GM18868 (cell line): ENCODE data around the gene CWC27.

Source experiments
- ATAC-seq: cut with Tn5 transposase; IDR thresholded peaks from one replicate; pipeline ENCODE4 v1.9.1; 2021; ENCODE audit warnings: mild to moderate bottlenecking, moderate library complexity; ENCODE audit not compliant: unreplicated experiment

Gene CWC27

GRCh38 chr5:64768358-64769312 lies at the start of gene CWC27, which contains the start of gene SREK1IP1:
Gene CWC27, plus strand, starts transcription at chr5:64768930. Its CDS starts 217 bp downstream, at chr5:64769147.
Gene SREK1IP1, minus strand, starts transcription at chr5:64768691. Its CDS starts 174 bp downstream, at chr5:64768517.
- ATAC-seq: peak; percentile 96

GRCh38 chr5:64722588-64722987 lies 46.1 kb upstream of the CWC27 start:
- no peak for ATAC-seq

DNA sequence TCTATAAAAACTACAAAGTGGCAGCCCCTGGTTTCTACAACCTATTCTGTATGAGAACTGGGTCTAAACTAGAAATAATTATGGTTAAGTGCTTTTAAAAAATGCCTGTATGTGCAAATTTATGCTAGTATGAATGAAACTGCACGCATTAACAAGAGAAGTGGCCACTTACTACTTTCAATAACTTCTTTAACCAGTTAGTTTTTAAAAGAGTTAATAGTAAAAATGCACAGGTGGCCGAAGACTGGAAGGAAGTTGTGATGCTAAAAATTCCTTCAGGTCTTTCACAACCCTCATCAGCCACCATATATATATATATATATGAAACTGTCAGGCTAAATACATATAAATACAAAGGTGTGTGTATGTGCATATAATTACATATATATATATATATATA lies 41.6 kb upstream of the CWC27 start:
- no peak for ATAC-seq

DNA sequence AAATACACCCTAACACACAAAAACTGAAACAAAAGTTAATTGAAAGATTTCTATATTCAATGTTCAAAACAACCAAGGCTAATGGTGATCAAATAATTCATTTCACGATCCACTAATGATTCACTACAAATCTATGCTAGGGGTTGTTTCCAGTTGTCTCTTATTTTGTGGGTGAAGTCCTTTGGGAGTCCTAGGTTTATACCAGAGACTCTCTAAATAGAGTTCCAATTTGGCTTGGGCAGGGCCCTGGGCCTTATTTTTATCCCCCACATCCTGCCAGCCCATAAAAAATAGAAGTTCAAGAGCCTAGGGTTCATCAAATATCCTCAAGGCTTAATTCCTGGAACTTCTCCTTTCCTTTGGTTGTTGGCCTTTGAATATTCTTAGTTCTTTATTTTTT lies 26.3 kb upstream of the CWC27 start:
- no peak for ATAC-seq

DNA sequence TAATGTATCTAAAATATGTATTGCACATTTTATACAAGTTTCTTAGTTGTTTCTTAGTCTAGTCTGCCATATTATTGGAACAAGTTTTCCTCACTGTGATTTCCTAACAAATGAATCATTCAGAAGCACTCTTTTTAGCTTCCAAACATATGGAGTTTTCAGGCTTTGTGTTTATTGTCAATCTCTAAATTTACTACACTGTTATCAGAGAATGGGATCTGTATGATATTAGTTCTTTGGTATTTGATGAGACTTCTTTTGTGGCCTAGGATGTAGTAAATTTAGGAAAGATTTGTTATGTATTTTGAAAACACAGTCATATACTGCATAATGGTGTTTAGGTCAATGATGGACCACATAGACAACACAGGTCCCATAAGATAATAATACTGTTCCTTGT lies 25.9 kb upstream of the CWC27 start:
- ATAC-seq: no peak

- peak; percentile 59 for ATAC-seq
Measured at GRCh38 chr5:64744914-64745313, 23.8 kb upstream of the CWC27 start.

DNA sequence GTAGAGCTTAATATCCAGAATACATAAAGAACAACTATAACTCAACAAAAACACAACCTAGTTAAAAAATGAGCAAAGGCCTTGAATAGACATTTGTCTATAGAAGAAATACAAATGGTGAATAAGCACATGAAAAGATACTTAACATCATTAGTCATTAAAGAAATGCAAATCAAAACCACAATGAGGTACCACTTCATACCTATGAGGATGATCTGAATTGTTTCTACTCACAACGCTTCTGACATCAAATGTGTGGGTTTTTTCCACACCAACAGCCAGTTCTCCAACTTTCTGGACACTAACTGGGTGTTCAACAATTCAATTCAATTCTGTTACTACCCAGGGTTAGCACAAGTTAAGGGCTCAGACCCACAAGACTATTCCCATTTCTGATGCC lies 22.3 kb upstream of the CWC27 start:
- no peak for ATAC-seq

DNA sequence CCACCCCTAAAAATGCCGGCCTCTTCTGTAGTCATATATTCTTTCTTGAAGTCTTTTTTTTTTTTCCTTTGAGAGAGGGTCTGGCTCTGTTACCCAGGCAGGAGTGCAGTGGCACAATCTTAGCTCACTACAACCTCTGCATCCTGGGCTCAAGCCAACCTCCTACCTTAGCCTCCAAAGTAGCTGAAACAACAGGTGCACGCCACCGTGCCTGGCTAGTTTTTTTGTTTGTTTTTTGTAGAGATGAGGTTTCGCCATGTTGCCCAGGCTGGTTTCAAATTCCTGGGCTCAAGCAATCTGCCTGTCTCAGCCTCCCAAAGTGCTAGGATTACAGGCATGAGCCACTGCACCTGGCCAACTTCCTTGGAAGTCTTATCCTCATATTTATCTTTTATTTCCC lies 19.3 kb upstream of the CWC27 start:
- no peak for ATAC-seq

GRCh38 chr5:64754066-64754465 lies 14.7 kb upstream of the CWC27 start:
- no peak for ATAC-seq

DNA sequence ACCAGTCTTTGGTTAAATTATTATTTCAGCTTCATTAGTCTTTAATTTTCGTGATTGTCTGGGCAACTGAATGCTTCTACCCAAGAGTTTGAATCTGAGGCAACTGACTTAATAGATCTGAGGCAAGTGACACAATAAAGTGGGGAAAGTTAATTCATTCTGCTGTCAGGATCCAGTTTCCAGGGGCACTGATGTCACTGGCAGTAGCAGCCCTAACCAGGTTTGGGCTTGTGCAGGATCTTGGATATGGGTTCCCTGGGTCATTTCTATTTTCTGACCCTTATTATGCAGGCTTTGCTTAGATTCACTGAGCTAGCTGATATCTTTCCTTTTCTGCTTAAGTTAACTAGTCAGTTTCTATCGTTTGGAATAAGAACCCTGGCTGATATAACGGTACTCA lies 9.8 kb upstream of the CWC27 start:
- no peak for ATAC-seq

DNA sequence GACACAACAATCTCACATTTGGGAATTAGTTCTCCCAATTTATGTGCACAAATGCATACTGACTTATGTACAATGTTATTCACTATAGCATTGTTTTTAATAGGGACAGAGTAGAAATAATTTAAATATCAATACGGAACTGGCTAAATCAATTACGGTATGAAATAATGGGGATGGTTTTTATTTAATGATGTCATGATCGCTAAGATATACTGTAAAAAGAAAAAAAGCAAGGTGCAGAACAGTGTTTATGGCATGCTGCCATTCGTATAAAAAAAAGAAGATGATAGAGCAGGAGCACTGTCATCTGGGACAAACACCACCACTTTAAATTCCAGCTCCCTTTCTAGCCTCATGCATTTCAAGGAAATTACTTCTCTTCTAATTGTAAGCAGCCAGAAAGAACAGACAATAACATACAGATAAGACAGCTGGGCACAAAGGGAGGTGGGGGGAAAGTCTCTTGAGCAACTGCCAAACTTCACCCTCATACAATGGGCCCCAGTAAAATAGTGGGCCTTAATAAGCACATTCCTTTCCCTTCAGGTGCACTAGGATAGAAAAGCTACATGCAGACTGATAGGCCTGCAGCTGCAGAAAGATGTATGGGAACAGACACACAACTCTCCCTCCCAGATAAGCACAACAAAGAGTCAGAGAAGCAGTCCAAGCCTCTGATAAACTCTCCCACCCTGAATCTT lies 8.6 kb upstream of the CWC27 start:
- no peak for ATAC-seq

DNA sequence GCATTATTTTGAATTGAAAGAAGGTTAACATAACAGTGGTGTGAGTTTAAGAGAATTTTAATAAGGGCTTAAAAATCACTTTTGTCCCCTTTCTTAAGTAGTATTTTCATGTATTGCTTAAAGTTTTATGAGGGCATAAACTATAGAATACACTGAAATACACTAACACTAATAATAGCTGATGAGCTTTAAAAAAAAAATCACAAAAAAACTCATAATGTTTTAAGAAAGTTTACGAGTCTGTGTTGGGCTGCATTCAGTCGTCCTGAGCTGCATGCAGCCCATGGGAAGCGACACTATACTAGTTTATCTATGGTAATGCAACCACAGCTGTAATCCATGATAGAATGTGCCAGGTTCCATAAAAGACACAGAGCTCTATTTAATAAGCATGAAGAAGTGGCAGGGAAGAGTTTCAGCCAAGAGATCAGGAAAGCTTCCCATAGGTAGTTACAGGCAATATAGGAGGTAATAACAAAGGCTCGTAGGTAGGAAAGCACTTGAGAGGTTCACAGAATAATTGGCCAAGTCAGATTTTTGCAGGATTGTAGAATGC lies 4.7 kb upstream of the CWC27 start:
- no peak for ATAC-seq

DNA sequence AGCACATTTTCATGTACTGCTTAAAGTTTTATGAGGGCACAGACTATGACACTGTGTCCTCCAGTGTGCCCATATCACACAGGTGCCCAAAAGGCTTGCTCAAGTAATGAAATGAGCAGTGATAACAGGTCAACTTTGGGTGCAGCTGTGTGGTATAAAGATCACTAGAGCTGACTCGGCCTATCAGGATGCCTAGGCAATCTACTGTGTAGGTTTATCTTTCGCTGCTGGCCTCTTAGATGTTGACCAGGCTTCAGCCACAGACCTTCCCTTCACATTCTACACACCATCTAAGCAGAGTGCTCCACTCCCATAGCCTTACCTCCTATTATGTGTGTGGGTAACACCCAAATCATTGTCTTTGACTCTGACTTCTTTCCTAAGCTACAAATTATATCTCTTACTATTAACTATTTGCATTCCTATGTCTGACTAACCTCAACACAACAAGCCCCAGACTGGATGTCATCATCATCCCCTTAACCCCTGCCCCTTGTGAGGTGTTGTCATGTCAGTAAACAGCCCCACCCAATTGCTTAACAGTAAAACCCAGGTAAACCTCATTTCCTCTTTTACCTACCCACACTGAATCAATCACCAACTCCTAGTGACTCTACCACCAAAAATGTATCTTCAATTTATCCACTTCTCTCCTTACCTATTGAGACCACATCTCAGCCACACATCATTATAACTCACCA lies 2.8 kb upstream of the CWC27 start:
- ATAC-seq: no peak

DNA sequence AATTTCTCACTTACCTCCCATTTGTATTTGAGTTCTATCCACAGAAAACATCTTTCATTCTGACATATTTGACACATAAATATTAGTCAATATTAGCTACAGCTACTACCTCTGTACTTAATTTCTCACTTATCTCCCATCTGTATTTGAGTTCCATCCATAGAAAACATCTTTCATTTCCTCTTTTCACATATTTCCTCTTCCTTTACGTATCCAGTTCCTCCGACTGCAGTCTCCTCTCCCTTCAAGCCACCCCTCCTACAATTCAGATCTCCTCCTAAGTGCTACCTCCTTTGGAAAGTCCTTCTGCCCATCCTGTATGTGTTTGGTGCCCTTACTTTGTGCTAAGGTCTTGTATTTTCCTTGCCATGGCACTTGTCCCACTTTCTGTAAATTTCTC lies 1.8 kb upstream of the CWC27 start:
- ATAC-seq: no peak

DNA sequence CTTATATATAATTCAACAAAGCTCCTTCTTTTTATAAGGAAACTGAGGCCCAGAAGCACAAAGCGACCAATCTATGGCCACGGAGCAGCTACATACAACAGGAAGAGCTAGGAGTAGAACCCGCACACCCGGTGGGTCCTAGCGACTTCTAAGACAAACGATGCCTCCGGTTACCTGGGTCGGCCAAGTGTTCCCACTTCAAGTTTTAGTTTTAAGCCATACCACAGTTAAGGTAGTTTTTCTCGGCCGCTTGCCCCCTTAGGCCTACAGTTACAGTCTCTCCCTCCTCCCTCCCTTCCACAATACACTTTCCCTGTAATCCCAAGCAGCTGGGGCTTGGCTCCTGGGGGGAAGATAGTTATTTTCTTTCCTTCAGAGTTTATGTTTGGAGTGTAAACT lies 772 bp upstream of the CWC27 start:
- peak; percentile 3 for ATAC-seq

DNA sequence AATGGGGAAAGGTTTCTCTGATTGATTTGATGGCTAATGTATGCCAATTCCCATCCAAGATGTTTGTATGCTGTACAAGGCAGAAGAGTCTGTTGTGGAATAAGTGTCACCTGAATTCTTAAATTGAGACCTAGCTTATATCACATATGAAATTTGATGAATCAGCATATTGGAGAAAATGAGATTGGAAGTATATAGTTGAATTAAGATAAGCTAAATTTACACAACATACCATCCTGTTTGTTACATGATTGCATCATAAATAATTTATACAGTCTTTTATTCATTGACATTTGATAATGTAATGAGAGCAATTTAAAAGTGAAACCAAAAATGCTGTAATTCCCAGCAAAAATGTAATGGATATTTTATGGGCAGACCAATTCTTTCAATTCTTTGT lies 1.1 kb downstream of the CWC27 start:
- no peak for ATAC-seq

DNA sequence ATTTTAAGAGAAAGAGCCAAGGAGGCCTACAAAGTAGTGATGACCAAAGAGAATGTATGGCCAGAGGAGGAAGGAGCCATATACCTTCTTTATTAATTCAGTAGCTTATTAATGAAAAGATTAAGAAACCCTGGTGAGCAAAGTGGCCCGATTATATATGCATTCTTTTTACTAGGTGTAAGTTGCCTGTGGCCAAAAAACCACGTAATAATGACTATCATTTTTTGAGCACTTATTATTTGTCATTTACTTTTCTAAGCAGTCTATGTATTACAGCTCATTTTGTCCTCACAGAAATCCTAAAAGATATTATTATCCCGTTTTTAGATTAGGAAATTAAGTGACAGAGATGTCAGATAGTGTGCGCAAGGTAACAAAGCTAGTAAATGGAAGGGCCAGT lies 3.0 kb downstream of the CWC27 start:
- no peak for ATAC-seq

DNA sequence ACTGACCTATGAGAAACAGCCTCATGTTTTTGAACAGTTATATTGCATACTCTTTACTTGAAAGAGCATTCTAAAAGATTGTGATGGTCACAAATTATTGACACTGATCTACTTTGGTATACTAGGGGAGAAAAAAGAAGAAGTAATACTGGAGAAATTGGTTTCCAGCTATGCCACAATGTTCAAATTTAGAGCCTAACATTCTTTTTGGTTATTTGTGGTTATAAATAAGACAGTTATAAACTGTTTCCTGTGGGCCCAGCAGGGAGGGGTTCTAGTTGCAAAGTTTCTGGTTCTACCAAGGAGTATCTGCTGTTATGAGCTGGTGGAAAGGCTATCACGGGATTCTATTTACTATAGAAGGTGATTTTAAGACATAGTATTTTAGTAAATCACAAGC lies 4.8 kb downstream of the CWC27 start:
- peak; percentile 62 for ATAC-seq

- ATAC-seq: no peak
Measured at GRCh38 chr5:64775291-64775690, 6.6 kb downstream of the CWC27 start.

DNA sequence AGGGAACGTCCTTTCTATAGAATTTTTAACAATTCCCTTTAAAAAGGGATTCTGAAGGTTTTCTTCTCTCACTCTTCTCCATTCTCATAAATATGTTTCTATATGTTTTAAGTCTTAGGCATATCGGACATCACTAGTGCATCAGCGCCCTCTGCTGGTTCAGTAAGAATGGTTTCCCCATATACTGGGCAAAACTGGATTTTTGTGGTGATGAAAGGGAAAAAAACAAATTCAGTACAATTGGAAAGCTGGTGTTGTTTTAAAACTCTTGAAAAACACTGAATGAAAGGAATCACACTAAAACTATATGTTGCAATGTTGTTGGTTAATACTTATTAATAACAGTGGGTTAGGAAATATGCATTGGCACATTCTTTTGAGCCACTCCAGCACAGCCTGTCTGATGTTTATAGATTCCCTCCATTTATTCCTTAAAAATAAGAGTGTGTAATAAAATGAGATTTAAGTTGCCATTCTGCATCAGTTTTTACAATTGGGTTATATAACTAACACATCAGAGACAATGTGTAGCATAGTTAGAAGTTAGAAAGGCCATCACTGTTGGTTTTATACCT lies 15.8 kb downstream of the CWC27 start:
- ATAC-seq: peak; percentile 82

GRCh38 chr5:64786372-64786771 lies 17.6 kb downstream of the CWC27 start:
- no peak for ATAC-seq
